PFSK-1 (cell line): ENCODE data around the gene FUT6.

ENCODE experiments used
- POLR2AphosphoS5 ChIP-seq: IDR thresholded peaks from 2 replicates; pipeline ENCODE4 v1.6.1; 2012; ENCODE audit warnings: low read depth, mild to moderate bottlenecking, control low read depth, low read length, moderate library complexity
- REST ChIP-seq, 2 experiments: IDR thresholded peaks; 2 replicates each; pipeline versions ENCODE4 v1.6.1 to v1.8.0; 2011 to 2012; ENCODE audit warnings: low read depth in 2 of 2, low read length in 2 of 2, control low read depth in 1 of 2, inconsistent platforms in 1 of 2, mild to moderate bottlenecking in 1 of 2, moderate library complexity in 1 of 2; ENCODE audit not compliant: insufficient read depth in 1 of 2
- SIN3A ChIP-seq: IDR thresholded peaks from 2 replicates; pipeline ENCODE4 v1.6.1; 2012; ENCODE audit warnings: mild to moderate bottlenecking, low read length, moderate library complexity, borderline replicate concordance; ENCODE audit not compliant: insufficient read depth
- TAF1 ChIP-seq: IDR thresholded peaks from 2 replicates; pipeline ENCODE4 v1.6.1; 2012; ENCODE audit warnings: low read length, control low read depth, borderline replicate concordance; ENCODE audit not compliant: insufficient read depth

DNA sequence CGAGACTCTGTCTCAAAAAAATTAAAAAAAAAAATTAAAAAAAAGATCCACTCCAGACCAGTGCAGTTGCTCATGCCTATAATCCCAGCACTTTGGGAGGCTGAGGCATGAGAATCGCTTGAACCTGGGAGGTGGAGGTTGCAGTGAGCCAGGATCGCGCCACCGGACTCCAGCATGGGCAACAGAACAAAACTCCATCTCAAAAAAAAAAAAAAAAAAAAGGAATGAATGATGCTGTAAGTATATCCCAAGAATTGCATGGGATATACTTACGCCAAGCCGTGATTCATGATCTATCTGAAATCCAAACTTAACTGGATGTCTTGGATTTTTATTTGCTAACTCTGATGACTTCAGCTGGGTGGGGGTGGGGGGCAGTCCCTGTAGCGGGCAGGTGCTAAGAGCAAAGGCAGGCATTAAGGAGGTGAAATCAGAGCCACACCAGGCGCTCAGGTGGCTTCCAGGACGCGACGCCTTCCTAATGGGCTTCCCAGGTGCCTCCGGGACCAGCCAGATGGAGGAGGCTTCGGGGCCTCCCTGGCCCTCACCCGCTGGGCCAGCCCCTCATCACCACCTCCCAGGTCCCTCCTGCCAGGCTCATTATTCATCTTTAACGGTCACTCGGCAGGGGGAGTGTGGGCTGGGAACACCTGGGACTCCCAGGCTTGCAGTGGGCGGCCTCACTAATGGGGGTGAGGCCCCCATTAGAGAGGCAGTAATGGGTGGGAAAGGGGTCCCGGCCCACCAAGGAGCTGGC, 42.2 kb upstream of the FUT6 start:
- no peak for TF ChIP-seq REST (IDR thresholded peaks at IDR 0.05; ENCODE audit: insufficient read depth in 1 of 2, low read depth in 2 of 2, low read length in 2 of 2)
- TF ChIP-seq TAF1 = no peak
- no peak for TF ChIP-seq POLR2AphosphoS5
- TF ChIP-seq SIN3A = no peak
